K562 (cell line): ENCODE measurements around the gene AKAP13.

Experiments
- ARID4B ChIP-seq: sonication (generic); formaldehyde crosslinking; IDR thresholded peaks from 2 replicates; pipeline ENCODE4 v1.8.0; 2022; ENCODE audit warnings: mild to moderate bottlenecking, missing genetic modification reagents
- MEF2D ChIP-seq: conservative IDR thresholded peaks from 2 replicates; pipeline ENCODE4 v1.6.1; 2016; ENCODE audit warnings: low read depth, missing genetic modification characterization, missing compliant biosample characterization
- NR2F6 ChIP-seq: fragments of 450-650 bp; formaldehyde crosslinking; IDR thresholded peaks from 2 replicates; pipeline ENCODE4 v1.4.0; 2020; ENCODE audit warnings: mild to moderate bottlenecking
- SIRT6 ChIP-seq: IDR thresholded peaks from one replicate; pipeline ENCODE4 v1.6.1; 2012; ENCODE audit warnings: low read depth, mild to moderate bottlenecking, control low read depth, inconsistent platforms, low read length, moderate library complexity

GRCh38 chr15:85618228-85618505 is 237.8 kb downstream of the AKAP13 start:
- TF ChIP-seq ARID4B (CRISPR knock-in tag) = no peak
- no peak for TF ChIP-seq NR2F6 (CRISPR knock-in tag)
- no peak for TF ChIP-seq MEF2D (tag)
- TF ChIP-seq SIRT6 = no peak
